AG04450 (cell line): ENCODE results near the gene PRR23E. TPM values are rescaled to one million over a fixed set of nuclear protein-coding genes. Genes with fewer than 3 reads are reported as not detected.

Source experiments
- CTCF ChIA-PET: fragments of 300-600, 350-600 bp; formaldehyde crosslinking; extraction: SDS; loops from one replicate; lab custom pipeline; 2022; ENCODE audit warnings: antibody characterized with exemption, inconsistent platforms; lab: Charles Lee
- POLR2A ChIA-PET: fragments of 350-600 bp; formaldehyde crosslinking; extraction: SDS; loops from one replicate; lab custom pipeline; 2021; ENCODE audit warnings: antibody characterized with exemption, inconsistent platforms; lab: Yijun Ruan, JAX
- DNase-seq: peaks from one replicate; pipeline ENCODE4 v3.0.0-alpha.2; 2011; ENCODE audit warnings: low read depth, low spot score
- H3K27ac ChIP-seq: one replicate; pipeline ENCODE4 v1.5.1; 2012; ENCODE audit warnings: low read depth, low read length, control low read depth
- H3K27me3 ChIP-seq: one replicate; pipeline ENCODE4 v1.6.0; 2012; ENCODE audit warnings: low read length; ENCODE audit not compliant: control insufficient read depth, insufficient read depth
- H3K4me3 ChIP-seq: 2 replicates; pipeline ENCODE4 v1.5.1; 2011; ENCODE audit warnings: mild to moderate bottlenecking, low read depth, low read length, control low read depth
- H3K9me3 ChIP-seq: 2 replicates; pipeline ENCODE4 v1.5.1; 2012; ENCODE audit warnings: low read length; ENCODE audit not compliant: control insufficient read depth, insufficient read depth
- CTCF ChIP-seq: IDR thresholded peaks from 2 replicates; pipeline ENCODE4 v1.5.1; 2011; ENCODE audit warnings: low read depth, low read length, control low read depth, inconsistent platforms
- polyA plus RNA-seq: library from polyadenylated mRNA; depleted of rRNA; stranded (reverse); fragments of >200 nt; gene quantifications from 2 replicates; pipeline ENCODE4 v1.2.3, GENCODE V29; 2011

PRR23E gene
- polyA plus RNA-seq, 1 experiment = not detected

GRCh38 chr3:127162947-127163645, 29.8 kb upstream of the PRR23E start:
- ChIA-PET POLR2A (no interaction called here), CTCF (interaction anchor here (0.7 kb wide), 1 partner anchor 896 kb away, joined by 3 read pairs; no protein-coding TSS in a partner anchor)
- TF ChIP-seq CTCF = no peak
- Histone ChIP-seq H3K4me3 (no peak overlapping the region), H3K27me3 (peaks cover 3% of the 10 kb centered on the region), H3K27ac (no peak overlapping the region), H3K9me3 (no peaks in the 10 kb centered on the region)
- DNase-seq = no peak

GRCh38 chr3:127164615-127165014, 28.3 kb upstream of the PRR23E start:
- no peak overlapping the region for H3K4me3 ChIP-seq
- ChIA-PET POLR2A (no interaction called here), CTCF (no interaction called here)
- TF ChIP-seq CTCF = no peak
- no peak overlapping the region for H3K27ac ChIP-seq
- no peaks in the 10 kb centered on the region for H3K9me3 ChIP-seq
- peaks cover 3% of the 10 kb centered on the region for H3K27me3 ChIP-seq
- no peak for DNase-seq

- DNase-seq = no peak
- Histone ChIP-seq H3K27me3 (peaks cover 3% of the 10 kb centered on the region), H3K4me3 (no peak overlapping the region), H3K27ac (no peak overlapping the region), H3K9me3 (no peaks in the 10 kb centered on the region)
- CTCF ChIA-PET = no interaction called here
- TF ChIP-seq CTCF = no peak
- POLR2A ChIA-PET = no interaction called here
Observed at GRCh38 chr3:127165036-127165435, 27.9 kb upstream of the PRR23E start.

- DNase-seq = no peak
- TF ChIP-seq CTCF = no peak
- H3K27ac ChIP-seq = no peak overlapping the region
- ChIA-PET CTCF (no interaction called here), POLR2A (no interaction called here)
- no peaks in the 10 kb centered on the region for H3K9me3 ChIP-seq
- H3K27me3 ChIP-seq = peaks cover 3% of the 10 kb centered on the region
- no peak overlapping the region for H3K4me3 ChIP-seq
Observed at GRCh38 chr3:127165694-127166485, 27.0 kb upstream of the PRR23E start.

GRCh38 chr3:127166501-127167065, 26.3 kb upstream of the PRR23E start:
- POLR2A ChIA-PET = no interaction called here
- TF ChIP-seq CTCF = no peak
- CTCF ChIA-PET = no interaction called here
- no peak overlapping the region for H3K4me3 ChIP-seq
- no peaks in the 10 kb centered on the region for H3K9me3 ChIP-seq
- no peak for DNase-seq
- H3K27ac ChIP-seq = no peak overlapping the region
- peaks cover 3% of the 10 kb centered on the region for H3K27me3 ChIP-seq
